Activated naive CD4-positive, alpha-beta T cell treated with anti-CD3 and anti-CD28 coated beads, Interleukin-2, amount 50 U/mL, for 16 hours (primary cell): ENCODE data around the gene CEP250.
"Not testable (repeated sequence)": the region's sequence is repeated elsewhere in the genome, so short reads cannot be mapped to it uniquely, and the experiment has no call there.

ENCODE experiments used
- DNase-seq: peaks from one replicate; pipeline ENCODE4 v3.0.0-alpha.2; 2020

The CEP250 gene

GRCh38 chr20:35454881-35455609 lies at the start of gene CEP250:
Gene CEP250, plus strand, starts transcription at chr20:35455598. Its CDS starts 6,770 bp downstream, at chr20:35462368.
- DNase-seq: peak; percentile 95

GRCh38 chr20:35405775-35406174 lies 49.6 kb upstream of the CEP250 start:
- DNase-seq: no peak

GRCh38 chr20:35408270-35408669 lies 47.1 kb upstream of the CEP250 start:
- no peak for DNase-seq

- no peak for DNase-seq
Measured at GRCh38 chr20:35409542-35409941, 45.9 kb upstream of the CEP250 start.

- no peak for DNase-seq
Measured at GRCh38 chr20:35410613-35411012, 44.8 kb upstream of the CEP250 start.

GRCh38 chr20:35421322-35421721 lies 34.1 kb upstream of the CEP250 start:
- DNase-seq: no peak

GRCh38 chr20:35431621-35432429 lies 23.6 kb upstream of the CEP250 start:
- no peak for DNase-seq

GRCh38 chr20:35432430-35432735 lies 23.0 kb upstream of the CEP250 start:
- no peak for DNase-seq

GRCh38 chr20:35433337-35433736 lies 22.1 kb upstream of the CEP250 start:
- no peak for DNase-seq

- no peak for DNase-seq
Measured at GRCh38 chr20:35434085-35435005, 21.1 kb upstream of the CEP250 start.

- no peak for DNase-seq
Measured at GRCh38 chr20:35436177-35436573, 19.2 kb upstream of the CEP250 start.

GRCh38 chr20:35437599-35437998 lies 17.8 kb upstream of the CEP250 start:
- DNase-seq: no peak

GRCh38 chr20:35443003-35443402 lies 12.4 kb upstream of the CEP250 start:
- DNase-seq: no peak

- no peak for DNase-seq
Measured at GRCh38 chr20:35444226-35444625, 11.2 kb upstream of the CEP250 start.

GRCh38 chr20:35446356-35447078 lies 8.9 kb upstream of the CEP250 start:
- DNase-seq: no peak

GRCh38 chr20:35447082-35447789 lies 8.2 kb upstream of the CEP250 start:
- DNase-seq: peak; percentile 91

- no peak for DNase-seq
Measured at GRCh38 chr20:35448788-35449373, 6.5 kb upstream of the CEP250 start.

GRCh38 chr20:35449855-35450254 lies 5.5 kb upstream of the CEP250 start:
- DNase-seq: not testable (repeated sequence)

GRCh38 chr20:35451295-35451694 lies 4.1 kb upstream of the CEP250 start:
- no peak for DNase-seq

- no peak for DNase-seq
Measured at GRCh38 chr20:35453647-35454046, 1.8 kb upstream of the CEP250 start.

GRCh38 chr20:35456700-35457099 lies 1.3 kb downstream of the CEP250 start:
- not testable (repeated sequence) for DNase-seq

- not testable (repeated sequence) for DNase-seq
Measured at GRCh38 chr20:35457539-35457938, 2.1 kb downstream of the CEP250 start.
